Mammary epithelial cell (primary cell): ENCODE measurements around the gene AASDH.

Experiments used
- CTCF ChIP-seq, 2 donors: IDR thresholded peaks in 1 of 2; conservative IDR thresholded peaks in 1 of 2; 2 replicates each; pipeline ENCODE4 v1.5.1; 2011 to 2012; ENCODE audit warnings: inconsistent platforms in 2 of 2, low read length in 2 of 2, mild to moderate bottlenecking in 2 of 2, control low read depth in 1 of 2, low read depth in 1 of 2; ENCODE audit not compliant: insufficient read depth in 1 of 2; ENCODE audit errors: extremely low read depth in 1 of 2
- EZH2 ChIP-seq: IDR thresholded peaks from 2 replicates; pipeline ENCODE4 v1.6.1; 2012; ENCODE audit warnings: low read length, inconsistent platforms, borderline replicate concordance

- no peak for TF ChIP-seq CTCF (conservative IDR thresholded peaks at IDR 0.05 in 1 of 2, IDR thresholded peaks at IDR 0.05 in 1 of 2; ENCODE audit: extremely low read depth in 1 of 2, insufficient read depth in 1 of 2, low read depth in 1 of 2, low read length in 2 of 2)
- no peak for TF ChIP-seq EZH2
Observed at GRCh38 chr4:56408978-56409377, 21.7 kb upstream of the AASDH start.
